ENCODE measurements around the gene BRAF. TPM values are rescaled to one million over a fixed set of nuclear protein-coding genes. Genes with fewer than 3 reads are reported as not detected.
"Not testable (repeated sequence)": the region's sequence is repeated elsewhere in the genome, so short reads cannot be mapped to it uniquely, and the experiment has no call there.

Gene BRAF
- total and polyA plus RNA-seq, 2 experiments from 2014 or later, result 15.5 to 34.8 TPM

GRCh38 chr7:140778568-140778967 is 146.2 kb downstream of the BRAF start:
- Histone ChIP-seq H3K4me3 (no peak overlapping the region), H3K9me3 (ENCODE audit: low read depth) (no peaks in the 10 kb centered on the region), H3K27me3 (no peaks in the 10 kb centered on the region), H3K4me1 (ENCODE audit: low read depth) (no peaks in the 10 kb centered on the region), H3K36me3 (peaks cover 70% of the 10 kb centered on the region), H3K27ac (no peak overlapping the region)
- DNase-seq (ENCODE audit: low read depth in 1 of 2, low spot score in 1 of 2), result no peak
- TF ChIP-seq, protein P1, sequence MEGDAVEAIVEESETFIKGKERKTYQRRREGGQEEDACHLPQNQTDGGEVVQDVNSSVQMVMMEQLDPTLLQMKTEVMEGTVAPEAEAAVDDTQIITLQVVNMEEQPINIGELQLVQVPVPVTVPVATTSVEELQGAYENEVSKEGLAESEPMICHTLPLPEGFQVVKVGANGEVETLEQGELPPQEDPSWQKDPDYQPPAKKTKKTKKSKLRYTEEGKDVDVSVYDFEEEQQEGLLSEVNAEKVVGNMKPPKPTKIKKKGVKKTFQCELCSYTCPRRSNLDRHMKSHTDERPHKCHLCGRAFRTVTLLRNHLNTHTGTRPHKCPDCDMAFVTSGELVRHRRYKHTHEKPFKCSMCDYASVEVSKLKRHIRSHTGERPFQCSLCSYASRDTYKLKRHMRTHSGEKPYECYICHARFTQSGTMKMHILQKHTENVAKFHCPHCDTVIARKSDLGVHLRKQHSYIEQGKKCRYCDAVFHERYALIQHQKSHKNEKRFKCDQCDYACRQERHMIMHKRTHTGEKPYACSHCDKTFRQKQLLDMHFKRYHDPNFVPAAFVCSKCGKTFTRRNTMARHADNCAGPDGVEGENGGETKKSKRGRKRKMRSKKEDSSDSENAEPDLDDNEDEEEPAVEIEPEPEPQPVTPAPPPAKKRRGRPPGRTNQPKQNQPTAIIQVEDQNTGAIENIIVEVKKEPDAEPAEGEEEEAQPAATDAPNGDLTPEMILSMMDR (IDR thresholded peaks at IDR 0.05; ENCODE audit: low read depth, low read length), result no peak

DNA sequence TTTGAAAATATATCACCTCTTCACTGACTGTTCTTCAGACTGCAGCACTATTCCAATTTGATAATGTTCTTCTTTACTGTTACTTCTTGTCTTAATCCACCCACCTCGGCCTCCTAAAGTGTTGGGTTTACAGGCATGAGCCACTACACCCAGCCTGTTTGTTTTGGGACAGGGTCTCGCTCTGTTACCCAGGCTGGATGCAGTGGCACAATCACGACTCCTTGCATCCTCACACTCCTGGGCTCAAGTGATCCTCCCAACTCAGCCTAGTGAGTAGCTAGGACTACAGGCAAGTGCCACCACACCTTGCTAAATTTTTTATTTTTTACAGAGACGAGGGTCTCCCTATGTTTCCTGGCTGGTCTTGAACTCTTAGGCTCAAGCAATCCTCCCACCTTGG is 150.4 kb downstream of the BRAF start:
- Histone ChIP-seq H3K27ac (no peak overlapping the region), H3K4me1 (ENCODE audit: low read depth) (no peaks in the 10 kb centered on the region), H3K4me3 (no peak overlapping the region), H3K9me3 (ENCODE audit: low read depth) (no peaks in the 10 kb centered on the region), H3K36me3 (peaks cover 41% of the 10 kb centered on the region), H3K27me3 (no peaks in the 10 kb centered on the region)
- DNase-seq (ENCODE audit: low read depth in 1 of 2, low spot score in 1 of 2), result no peak
- TF ChIP-seq, protein P1 (IDR thresholded peaks at IDR 0.05; ENCODE audit: low read depth, low read length), result no peak

DNA sequence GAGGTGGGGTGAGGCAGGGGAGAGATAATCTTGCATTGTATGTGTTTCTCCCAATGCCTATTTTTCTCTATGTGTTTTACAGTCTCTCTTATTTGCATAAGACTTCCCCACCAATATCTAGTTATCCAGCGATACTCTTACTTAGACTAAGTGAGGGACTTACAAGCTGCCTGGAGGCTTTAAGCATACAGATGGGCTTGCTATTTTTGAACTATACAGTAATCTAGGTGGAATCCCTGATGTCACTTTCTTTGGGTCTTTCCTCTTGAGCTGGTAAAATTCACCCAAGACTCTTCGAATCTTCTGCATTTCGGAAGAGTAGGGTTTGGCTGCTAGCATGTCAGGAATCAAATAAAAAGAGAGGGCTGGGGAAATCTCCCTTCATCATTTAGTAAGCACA is 151.6 kb downstream of the BRAF start:
- no peak overlapping the region for H3K27ac ChIP-seq
- TF ChIP-seq, protein P1 (IDR thresholded peaks at IDR 0.05; ENCODE audit: low read depth, low read length), result no peak
- no peak overlapping the region for H3K4me3 ChIP-seq
- H3K27me3 ChIP-seq, result no peaks in the 10 kb centered on the region
- H3K36me3 ChIP-seq, result peaks cover 39% of the 10 kb centered on the region
- no peaks in the 10 kb centered on the region for H3K4me1 ChIP-seq (ENCODE audit: low read depth)
- no peaks in the 10 kb centered on the region for H3K9me3 ChIP-seq (ENCODE audit: low read depth)
- no peak for DNase-seq (ENCODE audit: low read depth in 1 of 2, low spot score in 1 of 2)

- Histone ChIP-seq H3K36me3 (peaks cover 37% of the 10 kb centered on the region), H3K27ac (no peak overlapping the region), H3K4me3 (no peak overlapping the region), H3K9me3 (ENCODE audit: low read depth) (no peaks in the 10 kb centered on the region), H3K4me1 (ENCODE audit: low read depth) (no peaks in the 10 kb centered on the region), H3K27me3 (no peaks in the 10 kb centered on the region)
- TF ChIP-seq, protein P1 (IDR thresholded peaks at IDR 0.05; ENCODE audit: low read depth, low read length), result no peak
- DNase-seq (ENCODE audit: low read depth in 1 of 2, low spot score in 1 of 2), result no peak
Measured at GRCh38 chr7:140771826-140772225, 152.9 kb downstream of the BRAF start.

- Histone ChIP-seq H3K27ac (no peak overlapping the region), H3K4me1 (ENCODE audit: low read depth) (no peaks in the 10 kb centered on the region), H3K4me3 (no peak overlapping the region), H3K36me3 (peaks cover 22% of the 10 kb centered on the region), H3K27me3 (no peaks in the 10 kb centered on the region), H3K9me3 (ENCODE audit: low read depth) (no peaks in the 10 kb centered on the region)
- DNase-seq (ENCODE audit: low read depth in 1 of 2, low spot score in 1 of 2), result no peak
- TF ChIP-seq, protein P1 (IDR thresholded peaks at IDR 0.05; ENCODE audit: low read depth, low read length), result no peak
Measured at GRCh38 chr7:140769852-140770251, 154.9 kb downstream of the BRAF start.

GRCh38 chr7:140767418-140767817 is 157.3 kb downstream of the BRAF start:
- peaks cover 19% of the 10 kb centered on the region for H3K36me3 ChIP-seq
- H3K27ac ChIP-seq, result no peak overlapping the region
- H3K27me3 ChIP-seq, result no peaks in the 10 kb centered on the region
- H3K4me3 ChIP-seq, result no peak overlapping the region
- DNase-seq (ENCODE audit: low read depth in 1 of 2, low spot score in 1 of 2), result no peak
- no peaks in the 10 kb centered on the region for H3K4me1 ChIP-seq (ENCODE audit: low read depth)
- H3K9me3 ChIP-seq (ENCODE audit: low read depth), result no peaks in the 10 kb centered on the region
- TF ChIP-seq, protein P1 (IDR thresholded peaks at IDR 0.05; ENCODE audit: low read depth, low read length), result no peak

- H3K4me3 ChIP-seq; DNase-seq (ENCODE audit: low read depth in 1 of 2, low spot score in 1 of 2); H3K9me3 ChIP-seq (ENCODE audit: low read depth); H3K4me1 ChIP-seq (ENCODE audit: low read depth); H3K27ac ChIP-seq; H3K27me3 ChIP-seq: not testable (repeated sequence)
- H3K36me3 ChIP-seq, result peaks cover 19% of the 10 kb centered on the region
Measured at GRCh38 chr7:140765441-140765840, 159.3 kb downstream of the BRAF start.

DNA sequence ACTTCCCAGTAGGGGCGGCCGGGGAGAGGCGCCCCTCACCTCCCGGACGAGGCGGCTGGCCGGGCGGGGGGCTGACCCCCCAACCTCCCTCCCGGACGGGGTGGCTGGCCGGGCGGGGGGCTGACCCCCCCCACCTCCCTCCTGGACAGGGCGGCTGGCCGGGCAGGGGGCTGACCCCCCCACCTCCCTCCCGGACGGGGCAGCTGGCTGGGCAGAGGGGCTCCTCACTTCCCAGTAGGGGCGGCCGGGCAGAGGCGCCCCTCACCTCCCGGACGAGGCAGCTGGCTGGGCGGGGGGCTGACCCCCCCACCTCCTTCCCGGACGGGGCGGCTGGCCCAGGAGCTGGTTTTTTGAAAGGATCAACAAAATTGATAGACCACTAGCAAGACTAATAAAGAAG is 161.6 kb downstream of the BRAF start:
- H3K9me3 ChIP-seq (ENCODE audit: low read depth); DNase-seq (ENCODE audit: low read depth in 1 of 2, low spot score in 1 of 2); H3K27me3 ChIP-seq; H3K4me3 ChIP-seq; H3K27ac ChIP-seq; H3K4me1 ChIP-seq (ENCODE audit: low read depth); H3K36me3 ChIP-seq: not testable (repeated sequence)
